ENCODE measurements around the gene ZNF695.

Gene ZNF695

GRCh38 chr1:246959944-246960693 is 47.7 kb downstream of the ZNF695 start:
- DNase-seq (ENCODE audit: low spot score): no peak

DNA sequence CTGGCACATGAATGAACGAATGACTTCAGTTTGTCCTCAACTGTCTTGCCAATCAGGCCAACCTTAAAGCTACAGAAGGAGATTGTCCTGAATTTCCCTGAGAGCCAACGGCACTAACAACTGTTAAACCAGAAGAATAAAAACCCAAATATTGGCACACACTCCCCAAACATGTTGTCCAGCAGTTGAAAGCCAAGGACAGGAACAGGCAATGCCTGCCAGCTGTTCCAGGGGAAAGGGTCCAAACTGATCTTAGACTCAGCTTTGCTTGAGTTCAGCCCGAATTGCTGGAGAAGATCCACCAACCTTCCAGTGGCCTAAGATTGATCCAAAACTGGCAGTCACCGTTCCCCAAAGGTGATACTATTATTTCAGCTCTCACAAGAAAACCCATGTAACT is 53.7 kb downstream of the ZNF695 start:
- DNase-seq (ENCODE audit: low spot score): no peak

- DNase-seq (ENCODE audit: low spot score): no peak
Measured at GRCh38 chr1:246951413-246951812, 56.4 kb downstream of the ZNF695 start.

- DNase-seq (ENCODE audit: low spot score): no peak
Measured at GRCh38 chr1:246949956-246950355, 57.9 kb downstream of the ZNF695 start.

DNA sequence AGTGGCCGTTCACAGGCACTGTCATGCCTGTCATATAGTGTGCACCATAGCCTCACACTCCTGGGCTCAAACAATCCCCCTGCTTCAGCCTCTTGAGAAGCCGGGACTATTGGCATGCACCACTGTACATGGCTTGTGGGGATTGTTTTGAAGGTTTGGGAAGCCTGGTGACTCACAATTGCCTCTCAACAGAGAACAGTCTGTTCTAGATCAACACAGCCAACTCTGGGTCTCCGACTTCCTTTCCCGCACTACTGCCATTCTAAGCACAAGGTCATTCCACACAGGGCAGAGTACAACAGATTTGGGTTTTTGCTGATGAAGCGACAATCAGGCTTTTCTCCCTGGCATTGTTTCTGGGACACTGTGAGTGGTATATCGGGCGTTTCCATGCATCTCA is 60.6 kb downstream of the ZNF695 start:
- no peak for DNase-seq (ENCODE audit: low spot score)

GRCh38 chr1:246946366-246946765 is 61.5 kb downstream of the ZNF695 start:
- DNase-seq (ENCODE audit: low spot score): no peak
